Measurements from ENCODE around the gene AGTR2.

- TF ChIP-seq, protein P1, sequence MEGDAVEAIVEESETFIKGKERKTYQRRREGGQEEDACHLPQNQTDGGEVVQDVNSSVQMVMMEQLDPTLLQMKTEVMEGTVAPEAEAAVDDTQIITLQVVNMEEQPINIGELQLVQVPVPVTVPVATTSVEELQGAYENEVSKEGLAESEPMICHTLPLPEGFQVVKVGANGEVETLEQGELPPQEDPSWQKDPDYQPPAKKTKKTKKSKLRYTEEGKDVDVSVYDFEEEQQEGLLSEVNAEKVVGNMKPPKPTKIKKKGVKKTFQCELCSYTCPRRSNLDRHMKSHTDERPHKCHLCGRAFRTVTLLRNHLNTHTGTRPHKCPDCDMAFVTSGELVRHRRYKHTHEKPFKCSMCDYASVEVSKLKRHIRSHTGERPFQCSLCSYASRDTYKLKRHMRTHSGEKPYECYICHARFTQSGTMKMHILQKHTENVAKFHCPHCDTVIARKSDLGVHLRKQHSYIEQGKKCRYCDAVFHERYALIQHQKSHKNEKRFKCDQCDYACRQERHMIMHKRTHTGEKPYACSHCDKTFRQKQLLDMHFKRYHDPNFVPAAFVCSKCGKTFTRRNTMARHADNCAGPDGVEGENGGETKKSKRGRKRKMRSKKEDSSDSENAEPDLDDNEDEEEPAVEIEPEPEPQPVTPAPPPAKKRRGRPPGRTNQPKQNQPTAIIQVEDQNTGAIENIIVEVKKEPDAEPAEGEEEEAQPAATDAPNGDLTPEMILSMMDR (IDR thresholded peaks at IDR 0.05; ENCODE audit: extremely low read depth in 1 of 2, insufficient read depth in 1 of 2, low read depth in 1 of 2, low read length in 2 of 2) = no peak
- TF ChIP-seq EZH2 (IDR thresholded peaks at IDR 0.05; ENCODE audit: borderline replicate concordance, low read depth, low read length, severe bottlenecking) = no peak
- no peak for TF ChIP-seq POLR2A (IDR thresholded peaks at IDR 0.05; ENCODE audit: low read depth, low read length)
Measured at GRCh38 chrX:116198810-116199209, 28.3 kb downstream of the AGTR2 start.

Measured in endothelial cell of umbilical vein (primary cell).